Measurements from ENCODE around the gene AFF2. TPM values are rescaled to one million over a fixed set of nuclear protein-coding genes. Genes with fewer than 3 reads are reported as not detected.

Gene AFF2
- total RNA-seq, 1 donor from 2014 or later = 0.89 TPM

DNA sequence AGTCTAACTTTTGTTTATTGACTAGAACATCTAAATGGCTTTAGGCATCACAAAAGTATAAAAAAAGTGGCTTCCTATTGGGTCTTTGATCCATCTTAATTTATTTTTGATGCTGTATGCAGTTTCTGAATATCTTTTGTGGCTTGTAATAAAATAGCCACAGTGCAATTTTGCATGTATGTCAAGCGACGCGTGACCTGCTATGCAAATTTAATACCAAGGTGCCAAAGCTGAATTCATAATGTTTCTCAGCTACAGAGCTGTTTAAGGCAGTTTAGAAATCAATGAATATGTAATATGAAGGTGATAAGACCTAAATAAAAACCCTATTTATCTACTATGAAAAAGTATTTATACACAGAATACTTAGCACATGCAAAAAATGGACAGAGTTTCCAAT, 197.8 kb downstream of the AFF2 start:
- Mint-ChIP-seq H3K4me1 (ENCODE audit: unreplicated experiment) (no peaks in the 10 kb centered on the region), H3K27me3 (ENCODE audit: unreplicated experiment) (no peaks in the 10 kb centered on the region), H3K27ac (ENCODE audit: unreplicated experiment) (no peak overlapping the region), H3K4me3 (ENCODE audit: unreplicated experiment) (no peak overlapping the region), H3K9me3 (ENCODE audit: unreplicated experiment) (peaks cover 5% of the 10 kb centered on the region), H3K36me3 (ENCODE audit: unreplicated experiment) (no peaks in the 10 kb centered on the region)
- TF ChIP-seq CTCF (IDR thresholded peaks at IDR 0.05) = no peak
- DNase-seq (ENCODE audit: extremely low spot score, unreplicated experiment) = no peak

DNA sequence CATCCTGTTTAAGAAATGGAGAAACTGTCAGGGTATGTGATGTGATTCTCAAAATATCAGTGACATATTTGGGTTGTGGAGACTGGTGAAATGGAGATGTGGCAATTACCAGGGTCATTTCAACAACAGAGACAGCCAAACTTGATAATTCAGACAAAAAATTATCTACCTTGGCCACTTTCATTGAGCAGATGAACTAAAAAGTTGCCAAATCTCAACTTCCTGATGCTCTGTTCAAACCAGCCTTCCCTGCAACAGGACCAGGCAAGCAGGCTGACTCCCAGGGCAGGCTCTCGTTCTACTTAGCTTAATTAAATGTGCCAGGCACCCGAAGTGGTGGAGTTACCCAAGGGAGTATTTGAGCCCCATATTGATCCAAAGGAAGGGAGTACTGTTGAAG, 199.6 kb downstream of the AFF2 start:
- no peak for TF ChIP-seq CTCF (IDR thresholded peaks at IDR 0.05)
- H3K27me3 Mint-ChIP-seq (ENCODE audit: unreplicated experiment) = no peaks in the 10 kb centered on the region
- peaks cover 7% of the 10 kb centered on the region for H3K9me3 Mint-ChIP-seq (ENCODE audit: unreplicated experiment)
- no peak overlapping the region for H3K4me3 Mint-ChIP-seq (ENCODE audit: unreplicated experiment)
- no peak for DNase-seq (ENCODE audit: extremely low spot score, unreplicated experiment)
- no peaks in the 10 kb centered on the region for H3K36me3 Mint-ChIP-seq (ENCODE audit: unreplicated experiment)
- H3K4me1 Mint-ChIP-seq (ENCODE audit: unreplicated experiment) = no peaks in the 10 kb centered on the region
- no peak overlapping the region for H3K27ac Mint-ChIP-seq (ENCODE audit: unreplicated experiment)

GRCh38 chrX:148713981-148714380, 213.6 kb downstream of the AFF2 start:
- Mint-ChIP-seq H3K9me3 (ENCODE audit: unreplicated experiment) (peaks cover 9% of the 10 kb centered on the region), H3K36me3 (ENCODE audit: unreplicated experiment) (no peaks in the 10 kb centered on the region), H3K27ac (ENCODE audit: unreplicated experiment) (no peak overlapping the region), H3K4me1 (ENCODE audit: unreplicated experiment) (no peaks in the 10 kb centered on the region), H3K4me3 (ENCODE audit: unreplicated experiment) (no peak overlapping the region), H3K27me3 (ENCODE audit: unreplicated experiment) (no peaks in the 10 kb centered on the region)
- TF ChIP-seq CTCF (IDR thresholded peaks at IDR 0.05) = no peak
- DNase-seq (ENCODE audit: extremely low spot score, unreplicated experiment) = no peak

GRCh38 chrX:148715361-148715760, 214.9 kb downstream of the AFF2 start:
- no peak for DNase-seq (ENCODE audit: extremely low spot score, unreplicated experiment)
- no peaks in the 10 kb centered on the region for H3K36me3 Mint-ChIP-seq (ENCODE audit: unreplicated experiment)
- no peaks in the 10 kb centered on the region for H3K4me1 Mint-ChIP-seq (ENCODE audit: unreplicated experiment)
- H3K27me3 Mint-ChIP-seq (ENCODE audit: unreplicated experiment) = no peaks in the 10 kb centered on the region
- no peak overlapping the region for H3K27ac Mint-ChIP-seq (ENCODE audit: unreplicated experiment)
- TF ChIP-seq CTCF (IDR thresholded peaks at IDR 0.05) = no peak
- no peak overlapping the region for H3K4me3 Mint-ChIP-seq (ENCODE audit: unreplicated experiment)
- H3K9me3 Mint-ChIP-seq (ENCODE audit: unreplicated experiment) = peaks cover 13% of the 10 kb centered on the region

GRCh38 chrX:148722966-148723365, 222.5 kb downstream of the AFF2 start:
- H3K27me3 Mint-ChIP-seq (ENCODE audit: unreplicated experiment) = no peaks in the 10 kb centered on the region
- H3K27ac Mint-ChIP-seq (ENCODE audit: unreplicated experiment) = no peak overlapping the region
- no peak overlapping the region for H3K4me3 Mint-ChIP-seq (ENCODE audit: unreplicated experiment)
- no peaks in the 10 kb centered on the region for H3K36me3 Mint-ChIP-seq (ENCODE audit: unreplicated experiment)
- H3K9me3 Mint-ChIP-seq (ENCODE audit: unreplicated experiment) = peaks cover 39% of the 10 kb centered on the region
- no peaks in the 10 kb centered on the region for H3K4me1 Mint-ChIP-seq (ENCODE audit: unreplicated experiment)
- no peak for TF ChIP-seq CTCF (IDR thresholded peaks at IDR 0.05)
- no peak for DNase-seq (ENCODE audit: extremely low spot score, unreplicated experiment)

Data from osteocyte (in vitro differentiated cells).